Measurements from ENCODE around the gene GOLM1.

Gene GOLM1

GRCh38 chr9:86009133-86009532, 90.2 kb downstream of the GOLM1 start (continued):
- TF ChIP-seq ZNF792 (tag by site-specific recombination; IDR thresholded peaks at IDR 0.05) (no peak), HOXC10 (CRISPR knock-in tag; IDR thresholded peaks at IDR 0.05) (no peak), ZNF639 (tag by site-specific recombination; IDR thresholded peaks at IDR 0.05) (no peak), ZNF175 (tag by site-specific recombination; IDR thresholded peaks at IDR 0.05) (no peak), ZNF221 (tag by site-specific recombination; IDR thresholded peaks at IDR 0.05; ENCODE audit: borderline replicate concordance) (no peak), ZBTB7A (tag by site-specific recombination; IDR thresholded peaks at IDR 0.05; ENCODE audit: low read depth) (no peak), ZNF398 (tag by site-specific recombination; IDR thresholded peaks at IDR 0.05) (no peak), ZBTB1 (tag by site-specific recombination; IDR thresholded peaks at IDR 0.05) (no peak)

DNA sequence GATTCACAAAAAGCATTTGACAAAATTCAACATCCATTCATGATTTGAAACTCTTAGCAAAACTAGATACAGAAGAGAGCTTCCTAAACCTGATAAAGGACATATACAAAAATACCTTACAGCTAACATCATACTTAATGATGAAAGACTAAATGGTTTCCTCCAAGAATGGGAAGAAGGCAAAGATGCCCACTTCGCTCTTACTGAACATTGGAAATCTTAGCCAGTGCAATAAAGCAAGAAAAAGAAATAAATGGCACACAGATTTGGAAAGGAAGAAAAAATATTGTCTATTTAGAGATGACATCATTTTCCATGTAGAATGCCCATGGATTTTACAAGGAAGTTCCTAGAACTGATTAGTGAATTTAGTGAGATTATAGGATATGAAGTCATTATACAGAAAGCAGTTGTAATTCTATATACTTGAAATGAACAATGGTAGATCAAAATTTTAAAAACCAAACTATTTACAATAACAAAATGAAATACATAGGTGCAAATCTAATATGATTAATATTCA, 94.0 kb downstream of the GOLM1 start:
- Histone ChIP-seq H3K27ac (ENCODE audit: extremely low read depth, low read depth, low read length) (no peak overlapping the region), H3K4me3 (ENCODE audit: low read depth, low read length) (no peak overlapping the region), H3K9me3 (ENCODE audit: control insufficient read depth, insufficient read depth, low read depth, low read length) (no peaks in the 10 kb centered on the region; the same call in 1 of the 2 replicates), H3K36me3 (ENCODE audit: control insufficient read depth in 2 of 2, insufficient read depth in 1 of 2, low read length in 2 of 2) (peaks cover 29 to 62% of the 10 kb centered on the region in 2 experiments), H3K4me1 (ENCODE audit: control insufficient read depth, insufficient read depth, low read length) (no peaks in the 10 kb centered on the region)
- CTCF ChIA-PET, result no interaction called here
- POLR2A ChIA-PET, result no interaction called here
- TF ChIP-seq MYNN (tag by site-specific recombination; IDR thresholded peaks at IDR 0.05; ENCODE audit: borderline replicate concordance) (no peak), ZNF175 (tag by site-specific recombination; IDR thresholded peaks at IDR 0.05) (no peak), ZNF174 (tag by site-specific recombination; IDR thresholded peaks at IDR 0.05) (no peak), ZBTB11 (tag by site-specific recombination; conservative IDR thresholded peaks at IDR 0.05; ENCODE audit: low read depth) (no peak), ZNF202 (tag by site-specific recombination; IDR thresholded peaks at IDR 0.05; ENCODE audit: borderline replicate concordance) (no peak), BCL11A (tag by site-specific recombination; IDR thresholded peaks at IDR 0.05; ENCODE audit: low read depth) (no peak), ZFP3 (tag by site-specific recombination; IDR thresholded peaks at IDR 0.05; ENCODE audit: low read depth) (no peak), ATF2 (tag by site-specific recombination; IDR thresholded peaks at IDR 0.05; ENCODE audit: low read depth) (peak; percentile 56; the same call in 1 of the 2 replicates), FEZF1 (tag by site-specific recombination; IDR thresholded peaks at IDR 0.05) (no peak), ZBTB7A (tag by site-specific recombination; IDR thresholded peaks at IDR 0.05; ENCODE audit: low read depth) (no peak), SETDB1 (IDR thresholded peaks at IDR 0.05; ENCODE audit: insufficient read length, low read length) (peak; percentile 75), ZNF501 (tag by site-specific recombination; IDR thresholded peaks at IDR 0.05) (no peak), ZNF514 (tag by site-specific recombination; IDR thresholded peaks at IDR 0.05) (no peak), ZBTB1 (tag by site-specific recombination; IDR thresholded peaks at IDR 0.05) (no peak)
- TF ChIP-seq, protein P1, sequence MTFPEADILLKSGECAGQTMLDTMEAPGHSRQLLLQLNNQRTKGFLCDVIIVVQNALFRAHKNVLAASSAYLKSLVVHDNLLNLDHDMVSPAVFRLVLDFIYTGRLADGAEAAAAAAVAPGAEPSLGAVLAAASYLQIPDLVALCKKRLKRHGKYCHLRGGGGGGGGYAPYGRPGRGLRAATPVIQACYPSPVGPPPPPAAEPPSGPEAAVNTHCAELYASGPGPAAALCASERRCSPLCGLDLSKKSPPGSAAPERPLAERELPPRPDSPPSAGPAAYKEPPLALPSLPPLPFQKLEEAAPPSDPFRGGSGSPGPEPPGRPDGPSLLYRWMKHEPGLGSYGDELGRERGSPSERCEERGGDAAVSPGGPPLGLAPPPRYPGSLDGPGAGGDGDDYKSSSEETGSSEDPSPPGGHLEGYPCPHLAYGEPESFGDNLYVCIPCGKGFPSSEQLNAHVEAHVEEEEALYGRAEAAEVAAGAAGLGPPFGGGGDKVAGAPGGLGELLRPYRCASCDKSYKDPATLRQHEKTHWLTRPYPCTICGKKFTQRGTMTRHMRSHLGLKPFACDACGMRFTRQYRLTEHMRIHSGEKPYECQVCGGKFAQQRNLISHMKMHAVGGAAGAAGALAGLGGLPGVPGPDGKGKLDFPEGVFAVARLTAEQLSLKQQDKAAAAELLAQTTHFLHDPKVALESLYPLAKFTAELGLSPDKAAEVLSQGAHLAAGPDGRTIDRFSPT (tag by site-specific recombination; IDR thresholded peaks at IDR 0.05), result no peak
- TF ChIP-seq, protein P2, sequence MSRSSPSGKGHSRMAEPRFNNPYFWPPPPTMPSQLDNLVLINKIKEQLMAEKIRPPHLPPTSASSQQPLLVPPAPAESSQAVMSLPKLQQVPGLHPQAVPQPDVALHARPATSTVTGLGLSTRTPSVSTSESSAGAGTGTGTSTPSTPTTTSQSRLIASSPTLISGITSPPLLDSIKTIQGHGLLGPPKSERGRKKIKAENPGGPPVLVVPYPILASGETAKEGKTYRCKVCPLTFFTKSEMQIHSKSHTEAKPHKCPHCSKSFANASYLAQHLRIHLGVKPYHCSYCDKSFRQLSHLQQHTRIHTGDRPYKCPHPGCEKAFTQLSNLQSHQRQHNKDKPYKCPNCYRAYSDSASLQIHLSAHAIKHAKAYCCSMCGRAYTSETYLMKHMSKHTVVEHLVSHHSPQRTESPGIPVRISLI (tag by site-specific recombination; IDR thresholded peaks at IDR 0.05), result no peak

Measured in HEK293 (cell line).